HG02973 (cell line): ENCODE results near the gene NDUFS7.

Experiments used
- ATAC-seq: cut with Tn5 transposase; IDR thresholded peaks from one replicate; pipeline ENCODE4 v1.9.1; 2021; ENCODE audit warnings: moderate library complexity; ENCODE audit not compliant: unreplicated experiment

Gene NDUFS7

DNA sequence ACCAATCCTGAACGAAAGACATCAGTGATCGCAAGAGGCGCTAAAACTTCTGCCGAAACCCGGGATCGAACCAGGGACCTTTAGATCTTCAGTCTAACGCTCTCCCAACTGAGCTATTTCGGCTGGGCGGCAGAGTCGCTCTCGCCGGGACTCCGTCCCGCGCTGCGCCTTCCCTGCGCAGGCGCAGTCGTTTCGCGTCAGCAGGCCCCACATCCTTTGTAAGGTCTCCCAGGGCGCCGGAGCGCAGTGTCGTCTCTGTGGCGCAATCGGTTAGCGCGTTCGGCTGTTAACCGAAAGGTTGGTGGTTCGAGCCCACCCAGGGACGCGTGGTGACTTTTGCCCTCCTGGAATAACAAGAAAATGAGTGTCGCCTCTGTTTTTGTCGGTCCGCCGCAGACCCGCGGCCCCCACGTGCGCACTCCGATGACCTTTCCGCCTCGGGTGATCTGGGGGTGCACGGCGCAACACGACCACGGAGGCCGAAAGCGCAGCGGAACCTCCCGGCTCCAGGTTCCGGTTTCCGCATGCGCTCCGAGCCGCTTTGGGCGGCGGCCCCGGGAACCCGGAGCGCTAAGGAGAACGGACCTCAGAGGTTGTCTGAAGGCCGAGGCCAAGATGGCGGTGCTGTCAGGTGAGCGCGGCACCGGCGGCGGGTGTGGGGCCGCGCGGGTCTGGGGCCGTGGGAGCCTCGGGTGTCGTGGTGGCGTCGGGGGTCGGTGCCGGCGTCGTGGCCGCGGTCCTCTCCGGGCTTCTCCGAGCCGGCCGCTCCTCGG is at the start of gene NDUFS7:
NDUFS7 (plus strand) TSS at position 596 of the 773 bp plus-strand sequence; CDS start at position 616, 20 bp downstream.
- ATAC-seq, result peak; percentile 67

DNA sequence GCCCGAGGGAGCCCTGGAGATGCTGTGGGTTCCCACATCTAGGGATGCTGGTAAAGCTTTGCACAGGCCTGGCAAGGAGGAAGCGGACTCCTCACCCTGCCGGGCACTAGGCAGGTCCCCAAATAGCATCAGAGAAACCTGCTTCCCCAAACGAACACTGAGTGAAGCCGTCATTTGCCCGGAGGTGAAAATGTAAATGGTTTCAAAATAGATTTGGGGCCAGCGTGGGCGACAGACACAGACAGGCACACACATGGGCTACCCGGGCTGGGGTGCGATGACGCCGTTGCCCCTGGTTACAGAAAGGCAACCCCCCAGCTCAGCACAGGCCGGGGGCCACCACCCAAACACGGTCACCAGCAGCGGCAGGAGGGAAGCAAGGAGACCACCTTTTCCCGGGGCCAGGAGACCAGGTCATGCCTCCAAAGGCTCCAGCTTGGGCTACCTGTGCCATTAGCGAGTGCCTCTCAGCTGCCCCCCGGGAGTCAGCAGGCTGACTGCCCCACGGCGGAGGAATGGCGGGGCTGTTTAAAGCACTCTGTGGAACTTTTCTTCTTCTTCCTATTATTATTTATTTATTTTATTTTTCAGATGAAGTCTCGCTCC is 47.5 kb upstream of the NDUFS7 start:
- no peak for ATAC-seq

DNA sequence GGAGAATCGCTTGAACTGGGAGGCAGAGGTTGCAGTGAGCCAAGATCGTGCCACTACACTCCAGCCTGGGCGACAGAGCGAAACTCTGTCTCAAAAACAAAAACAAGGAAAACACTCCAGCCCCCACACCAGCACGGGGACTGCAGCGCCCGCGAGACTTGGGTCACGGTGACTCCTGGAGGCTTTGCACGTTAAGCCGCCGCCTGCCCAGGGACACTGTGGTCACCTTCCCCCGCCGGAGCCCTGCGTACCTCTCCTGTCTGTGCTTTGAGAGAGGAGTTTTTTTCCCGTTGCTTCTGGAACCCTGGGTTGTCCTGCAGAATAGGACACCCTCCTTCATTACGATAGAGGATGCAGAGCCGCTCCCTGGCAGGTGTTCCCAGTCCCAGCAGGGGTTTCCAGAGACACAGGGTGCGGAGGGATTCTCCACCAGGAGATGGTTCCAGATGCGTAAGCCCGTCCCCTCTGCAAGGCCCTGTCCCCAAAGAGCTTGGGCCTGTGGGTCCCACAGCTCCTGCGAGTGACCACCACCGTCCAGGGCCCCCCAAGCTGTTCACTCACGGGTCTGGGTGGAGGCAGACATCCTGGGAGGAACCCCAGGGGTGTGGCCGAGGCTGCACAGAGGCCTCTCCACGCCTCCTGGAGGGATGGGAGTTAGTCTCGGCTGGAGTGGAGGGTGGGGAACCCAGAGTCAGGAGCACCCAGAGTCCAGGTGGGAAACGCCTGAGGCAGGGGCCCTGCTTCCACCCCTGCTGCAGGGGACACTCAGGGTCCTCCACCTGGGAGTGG is 42.8 kb upstream of the NDUFS7 start:
- no peak for ATAC-seq

DNA sequence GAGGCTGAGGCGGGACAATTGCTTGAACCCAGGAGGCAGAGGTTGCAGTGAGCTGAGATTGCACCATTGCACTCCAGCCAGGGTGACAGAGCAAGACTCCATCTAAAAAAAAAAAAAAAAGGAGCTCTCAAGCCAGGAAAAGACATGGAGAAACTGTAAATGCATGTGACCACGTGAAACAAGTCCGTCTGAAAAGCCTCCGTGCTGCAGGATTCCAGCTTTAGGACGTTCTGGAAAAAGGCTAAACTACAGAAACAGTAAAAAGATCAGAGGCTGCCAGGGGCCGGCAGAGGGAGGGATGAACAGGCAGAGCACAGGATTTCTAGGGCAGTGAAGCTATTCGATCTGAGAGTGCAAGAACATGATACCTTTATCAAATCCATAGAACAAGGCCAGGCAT is 40.7 kb upstream of the NDUFS7 start:
- ATAC-seq, result no peak

DNA sequence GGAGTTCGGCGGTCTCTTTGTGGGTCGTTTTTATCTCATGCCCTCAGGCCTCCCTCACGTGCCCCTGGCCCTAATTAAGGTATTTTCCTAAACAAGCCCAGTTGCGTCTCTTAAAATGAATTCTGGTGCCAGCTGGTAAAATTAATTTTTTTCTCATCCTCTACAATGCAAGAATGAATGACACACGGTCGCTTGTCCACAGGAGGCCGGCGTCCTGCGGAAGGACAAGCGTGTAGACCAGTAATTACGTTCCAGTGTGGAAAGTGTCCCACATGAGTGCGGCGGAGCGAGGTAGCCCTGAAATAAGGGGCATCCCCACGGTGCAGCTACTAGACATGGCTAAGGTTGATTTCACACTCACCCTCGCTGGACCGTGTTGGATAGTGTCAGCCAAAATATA is 34.5 kb upstream of the NDUFS7 start:
- ATAC-seq, result no peak

DNA sequence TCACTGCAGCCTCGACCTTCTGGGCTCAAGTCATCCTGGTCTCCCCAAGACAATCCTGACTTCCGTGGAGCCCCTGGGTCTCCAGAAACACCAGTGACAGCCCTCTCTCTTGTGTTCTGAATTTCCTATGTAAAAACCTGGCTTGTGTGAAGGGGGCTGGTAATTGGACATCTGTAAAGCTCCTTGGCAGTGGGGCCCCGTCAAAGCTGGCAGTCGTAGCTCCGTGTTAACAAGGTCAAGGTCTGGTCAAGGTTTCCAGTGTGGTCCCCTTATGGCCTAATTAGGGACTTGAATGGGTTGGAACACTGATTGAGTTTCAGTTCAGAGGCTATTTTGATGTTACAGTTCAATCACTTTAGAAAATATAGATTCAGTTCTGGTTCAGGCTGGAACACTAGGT is 32.8 kb upstream of the NDUFS7 start:
- no peak for ATAC-seq

DNA sequence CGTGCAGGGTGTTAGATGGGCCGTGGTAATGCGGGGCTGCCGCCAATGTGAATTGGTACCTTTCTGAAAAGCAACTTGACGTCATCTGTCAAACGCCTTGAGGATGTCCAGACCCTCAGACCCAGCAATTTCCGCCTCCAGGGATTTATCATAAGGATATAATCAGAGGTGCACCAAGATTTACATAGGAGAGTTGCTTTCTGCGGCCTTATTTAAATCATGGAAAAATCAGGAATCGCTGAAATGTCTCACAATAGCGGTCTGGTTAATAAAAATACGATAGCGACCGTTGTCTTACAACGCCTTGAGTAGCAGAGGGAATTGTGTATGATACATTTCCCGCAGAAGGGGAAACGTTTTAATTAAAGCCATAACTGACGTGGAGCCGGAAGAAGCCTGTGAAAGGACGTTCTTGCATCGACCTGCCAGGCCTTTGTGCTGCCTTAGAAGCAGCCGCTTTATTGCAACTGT is 32.3 kb upstream of the NDUFS7 start:
- ATAC-seq, result no peak

DNA sequence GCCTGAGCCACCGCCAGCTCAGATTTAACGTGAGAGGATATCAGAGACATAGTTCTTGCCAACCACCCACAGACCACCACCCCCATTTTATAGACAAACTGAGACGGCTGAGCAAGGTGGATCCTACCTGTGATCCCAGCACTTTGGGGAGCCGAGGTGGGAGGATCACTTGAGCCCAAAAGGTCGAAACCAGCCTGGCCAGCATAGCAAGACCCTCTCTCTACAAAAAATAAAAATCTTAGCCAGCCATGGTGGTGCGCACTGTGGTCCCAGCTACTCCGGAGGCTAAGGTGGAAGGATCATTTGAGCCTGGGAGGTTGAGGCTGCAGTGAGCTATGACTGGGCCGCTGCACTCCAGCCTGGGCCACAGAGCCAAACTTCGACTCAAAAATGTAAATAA is 30.6 kb upstream of the NDUFS7 start:
- ATAC-seq, result no peak

DNA sequence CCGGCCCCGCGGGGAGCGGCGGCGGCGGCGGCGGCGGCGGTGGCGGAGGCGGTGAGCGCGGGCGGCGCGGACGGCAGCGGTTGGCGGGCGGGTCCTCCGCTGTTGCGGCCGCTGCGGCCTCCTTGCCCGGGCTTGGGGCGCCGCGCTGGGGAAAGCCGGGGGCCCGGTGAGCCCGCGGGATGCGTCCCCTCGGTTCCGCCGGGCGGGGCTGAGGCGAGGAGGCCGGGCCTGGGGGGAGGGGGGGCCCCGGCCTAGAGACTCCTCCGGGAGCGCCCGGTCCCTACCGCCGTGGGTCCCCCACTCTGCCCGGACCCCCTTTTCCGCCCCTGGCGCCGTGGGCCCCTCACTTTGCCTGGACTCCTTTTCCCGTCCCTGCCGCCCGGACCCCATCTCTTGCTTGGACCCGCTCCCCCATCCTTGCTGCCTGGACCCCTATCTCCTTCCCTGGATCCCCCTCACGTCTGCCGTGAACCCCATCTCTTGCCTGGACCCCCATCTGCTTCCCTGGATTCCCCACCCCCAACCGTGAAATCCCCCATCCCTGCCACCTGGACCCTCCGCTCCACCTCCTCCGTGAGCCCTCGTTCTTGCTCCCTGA is 28.6 kb upstream of the NDUFS7 start:
- ATAC-seq, result no peak

DNA sequence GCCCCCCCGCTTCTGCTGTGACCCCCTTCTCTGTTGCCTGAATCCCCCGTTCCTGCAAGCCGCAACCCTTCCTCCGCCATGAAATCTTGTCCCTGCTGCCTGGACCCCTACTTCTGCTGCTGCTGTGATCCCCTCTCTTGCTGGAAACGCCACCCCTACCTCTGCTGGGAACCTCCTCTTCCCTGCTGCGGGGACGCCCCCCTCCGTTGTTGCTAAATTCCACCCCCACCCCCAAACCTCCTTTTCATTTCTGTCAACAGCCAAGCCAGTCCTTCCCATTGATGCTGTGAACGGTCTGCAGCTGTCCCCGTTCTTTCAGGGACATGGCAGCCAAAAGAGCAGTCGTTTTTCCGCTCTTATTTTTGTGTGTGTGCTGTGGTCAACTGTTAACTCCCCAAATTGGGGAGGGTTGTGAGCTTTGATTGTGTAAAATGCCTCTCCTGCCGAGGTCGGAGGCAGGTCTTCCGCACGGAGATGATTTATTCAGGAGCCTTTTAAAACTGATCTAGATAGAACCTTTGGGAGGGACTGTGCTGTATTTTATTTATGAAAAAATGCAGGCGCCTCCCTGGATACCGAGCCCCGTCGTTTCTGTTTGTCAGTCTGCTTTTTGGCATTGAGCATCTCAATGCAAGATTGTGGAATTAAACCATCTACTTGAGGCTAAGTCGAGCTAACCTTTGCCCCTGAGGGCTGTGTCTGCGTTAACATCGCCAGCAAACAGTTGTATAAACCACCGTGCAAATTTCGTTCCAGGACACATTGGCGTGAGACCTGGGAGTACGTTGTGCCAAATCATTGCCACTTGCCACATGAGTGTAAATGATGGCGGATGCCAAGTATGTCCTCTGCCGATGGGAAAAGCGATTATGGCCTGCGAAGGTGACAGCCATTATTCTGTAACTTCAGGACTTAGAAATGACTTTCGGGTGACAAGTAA is 27.9 kb upstream of the NDUFS7 start:
- no peak for ATAC-seq

DNA sequence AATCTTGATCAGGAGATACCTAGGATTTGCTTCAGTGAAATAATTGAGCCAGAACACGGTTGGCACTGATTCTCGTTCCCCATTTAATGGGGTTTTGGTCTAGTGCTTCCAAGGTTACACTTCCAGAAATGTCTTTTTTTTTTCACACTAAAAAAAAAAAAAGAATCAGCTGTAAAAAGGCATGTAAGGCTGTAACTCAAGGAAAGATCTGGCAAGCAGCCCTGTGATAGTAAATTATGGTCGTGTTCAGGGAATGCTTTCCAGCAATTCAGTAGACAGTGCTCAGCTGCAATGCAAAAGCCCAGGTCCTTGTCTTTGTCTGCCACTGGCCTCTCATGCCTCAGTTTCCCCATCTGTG is 27.2 kb upstream of the NDUFS7 start:
- ATAC-seq, result no peak

DNA sequence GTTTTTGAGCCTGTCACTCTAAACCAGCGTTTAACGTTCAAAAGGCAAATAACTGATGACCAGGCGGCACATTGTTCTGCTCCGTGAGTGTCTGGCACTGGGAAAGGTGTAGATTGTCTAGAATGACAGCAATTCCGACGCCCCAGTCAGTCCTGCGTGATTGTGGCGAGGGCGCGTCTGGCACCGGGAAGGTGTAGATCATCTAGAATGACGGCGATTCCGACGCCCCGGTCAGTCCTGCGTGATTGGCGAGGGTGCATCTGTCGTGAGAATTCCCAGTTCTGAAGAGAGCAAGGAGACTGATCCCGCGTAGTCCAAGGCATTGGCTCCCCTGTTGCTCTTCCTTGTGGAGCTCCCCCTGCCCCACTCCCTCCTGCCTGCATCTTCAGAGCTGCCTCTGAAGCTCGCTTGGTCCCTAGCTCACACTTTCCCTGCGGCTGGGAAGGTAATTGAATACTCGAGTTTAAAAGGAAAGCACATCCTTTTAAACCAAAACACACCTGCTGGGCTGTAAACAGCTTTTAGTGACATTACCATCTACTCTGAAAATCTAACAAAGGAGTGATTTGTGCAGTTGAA is 26.1 kb upstream of the NDUFS7 start:
- ATAC-seq, result no peak

DNA sequence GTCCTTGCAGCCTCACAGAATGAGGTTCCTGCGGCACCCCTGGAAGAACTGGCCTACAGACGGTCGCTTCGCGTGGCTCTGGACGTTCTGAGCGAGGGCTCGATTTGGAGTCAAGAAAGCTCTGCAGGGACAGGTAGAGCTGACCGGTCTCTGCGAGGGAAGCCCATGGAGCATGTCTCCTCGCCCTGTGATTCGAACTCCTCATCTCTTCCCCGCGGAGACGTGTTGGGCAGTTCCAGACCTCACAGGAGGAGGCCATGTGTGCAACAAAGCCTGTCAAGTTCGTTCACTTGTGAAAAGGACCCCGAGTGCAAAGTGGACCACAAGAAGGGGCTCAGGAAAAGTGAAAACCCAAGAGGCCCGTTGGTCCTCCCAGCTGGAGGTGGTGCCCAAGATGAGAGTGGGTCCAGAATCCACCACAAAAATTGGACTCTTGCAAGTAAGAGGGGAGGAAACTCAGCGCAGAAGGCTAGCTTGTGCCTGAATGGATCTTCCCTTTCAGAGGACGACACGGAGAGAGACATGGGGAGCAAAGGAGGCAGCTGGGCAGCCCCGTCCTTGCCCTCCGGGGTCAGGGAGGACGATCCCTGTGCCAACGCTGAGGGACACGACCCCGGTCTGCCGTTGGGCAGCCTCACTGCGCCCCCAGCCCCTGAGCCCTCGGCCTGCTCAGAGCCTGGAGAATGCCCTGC is 23.4 kb upstream of the NDUFS7 start:
- no peak for ATAC-seq

DNA sequence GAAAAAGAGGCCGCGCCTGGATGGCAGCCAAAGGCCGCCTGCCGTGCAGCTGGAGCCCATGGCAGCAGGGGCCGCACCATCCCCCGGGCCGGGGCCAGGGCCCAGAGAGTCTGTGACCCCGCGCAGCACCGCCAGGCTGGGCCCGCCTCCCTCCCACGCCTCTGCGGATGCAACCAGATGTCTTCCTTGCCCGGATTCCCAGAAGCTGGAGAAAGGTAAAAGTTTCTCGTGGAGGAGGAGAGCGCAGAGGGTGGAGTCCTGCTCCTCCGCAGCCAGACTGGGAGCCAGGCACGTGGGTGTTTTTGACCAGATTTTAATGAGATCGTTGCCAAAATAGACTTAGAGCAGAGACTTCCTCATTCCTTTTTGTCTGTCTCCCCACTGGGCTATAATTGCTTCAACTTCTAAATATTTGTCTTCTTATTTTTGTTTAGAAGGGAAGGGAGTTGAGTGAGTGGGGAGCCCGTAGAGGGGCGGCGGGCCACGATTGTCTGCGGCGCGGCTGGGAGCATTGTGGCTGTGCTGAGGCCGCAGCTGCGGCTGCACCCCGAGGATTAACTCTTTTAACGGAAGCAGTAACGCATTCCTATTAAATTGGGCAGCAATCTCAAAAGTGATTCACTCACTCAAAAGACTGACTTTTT is 22.8 kb upstream of the NDUFS7 start:
- no peak for ATAC-seq

DNA sequence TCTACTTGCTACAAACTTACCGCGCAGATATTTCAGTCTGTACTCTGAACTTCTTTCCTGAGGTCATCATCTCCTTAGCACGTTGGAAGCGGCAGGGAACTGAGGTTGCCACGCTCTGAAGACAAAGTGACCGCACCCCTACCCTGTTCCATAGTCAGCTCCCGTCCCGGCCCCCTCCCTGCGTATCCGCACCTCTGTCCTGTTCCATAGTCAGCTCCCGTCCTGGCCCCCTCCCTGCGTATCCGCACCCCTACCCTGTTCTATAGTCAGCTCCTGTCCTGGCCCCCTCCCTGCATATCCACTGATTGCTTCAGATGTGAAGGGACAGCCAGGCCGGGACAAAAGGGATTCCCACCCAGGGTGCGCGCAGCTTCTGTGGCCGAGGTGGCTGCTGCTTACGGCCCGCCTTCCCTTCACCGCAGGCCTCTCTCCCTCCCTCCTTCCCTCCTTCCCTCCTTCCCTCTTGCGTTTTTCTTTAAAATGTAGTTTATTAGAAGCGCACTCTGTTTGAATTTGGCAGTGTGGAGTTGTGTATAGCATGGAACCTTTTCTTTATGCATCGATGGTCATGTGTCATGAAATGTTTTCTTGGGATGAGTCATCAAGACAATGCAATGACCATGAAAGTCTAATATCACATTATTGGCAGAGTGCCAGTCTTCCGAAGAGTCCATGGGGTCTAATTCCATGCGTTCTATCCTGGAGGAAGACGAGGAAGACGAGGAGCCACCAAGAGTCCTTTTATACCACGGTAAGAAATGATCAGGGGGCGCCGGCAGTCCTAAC is 21.9 kb upstream of the NDUFS7 start:
- ATAC-seq, result no peak

DNA sequence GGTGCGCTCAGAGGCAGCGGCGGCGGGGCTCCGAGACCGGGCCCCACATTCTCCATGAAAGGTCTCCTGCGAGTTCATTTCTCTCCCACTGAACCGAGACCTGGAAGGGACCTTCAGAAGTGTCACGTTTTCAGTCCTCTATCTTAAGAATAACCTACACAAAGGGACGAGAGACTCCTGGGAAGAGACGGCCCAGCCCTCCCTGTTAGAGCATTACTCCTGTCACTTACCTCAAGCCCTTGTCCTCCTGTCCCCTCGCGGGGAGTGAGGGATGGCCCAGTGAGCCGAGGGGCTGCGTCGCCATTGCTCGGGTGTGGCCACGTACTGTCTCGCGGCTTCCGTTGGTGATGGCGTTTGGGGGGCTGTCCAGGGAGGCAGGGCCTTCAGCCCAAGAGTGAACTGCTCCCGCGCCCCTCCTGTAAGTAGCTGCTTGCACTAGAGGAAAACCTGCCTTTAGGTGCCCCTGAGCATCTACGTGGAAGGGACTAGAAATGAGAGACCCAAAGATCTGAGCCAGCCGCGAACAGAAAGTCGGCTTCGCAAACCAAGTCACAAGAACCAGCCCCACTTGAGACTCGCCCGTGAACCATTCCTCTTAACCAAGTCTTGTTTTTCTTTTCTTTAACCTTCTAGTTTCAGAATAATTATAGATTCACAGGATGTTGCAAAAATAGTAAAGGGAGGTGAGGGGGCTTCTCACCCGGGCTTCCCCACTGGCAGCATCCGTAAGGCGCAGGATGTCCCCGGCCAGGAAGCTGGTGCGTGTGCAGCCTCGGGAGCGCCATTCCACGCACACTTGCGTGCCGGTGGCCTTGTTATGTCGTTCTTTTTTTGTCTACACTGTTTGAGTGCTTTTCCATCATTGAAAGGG is 21.1 kb upstream of the NDUFS7 start:
- no peak for ATAC-seq

DNA sequence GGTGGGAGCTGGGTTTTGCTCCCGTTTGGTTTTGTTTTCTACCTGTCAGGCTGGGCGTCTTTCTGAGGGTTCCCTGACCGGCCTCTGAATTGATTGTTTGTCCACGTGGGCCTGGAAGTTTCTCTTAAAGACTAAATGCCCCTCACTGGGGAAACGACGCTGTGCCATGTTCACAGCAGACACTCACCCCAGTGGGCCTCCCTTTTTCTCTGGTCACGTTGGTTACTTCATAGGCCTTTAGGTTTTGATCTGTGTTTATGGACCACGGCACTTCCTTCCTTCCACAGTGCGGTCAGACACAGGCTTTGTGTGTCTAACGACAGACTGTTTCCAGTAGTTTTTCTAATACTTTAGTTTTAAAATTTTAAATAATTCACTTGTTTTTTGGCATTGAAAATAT is 20.1 kb upstream of the NDUFS7 start:
- ATAC-seq, result no peak
